Hypothalamus (tissue), 51 donors: ENCODE data around the gene KLHDC4.

ENCODE experiments used
- DNase-seq, 51 donors: peaks; one replicate each; lab custom pipeline; 2025; lab: John Stamatoyannopoulos, UW

Gene KLHDC4

DNA sequence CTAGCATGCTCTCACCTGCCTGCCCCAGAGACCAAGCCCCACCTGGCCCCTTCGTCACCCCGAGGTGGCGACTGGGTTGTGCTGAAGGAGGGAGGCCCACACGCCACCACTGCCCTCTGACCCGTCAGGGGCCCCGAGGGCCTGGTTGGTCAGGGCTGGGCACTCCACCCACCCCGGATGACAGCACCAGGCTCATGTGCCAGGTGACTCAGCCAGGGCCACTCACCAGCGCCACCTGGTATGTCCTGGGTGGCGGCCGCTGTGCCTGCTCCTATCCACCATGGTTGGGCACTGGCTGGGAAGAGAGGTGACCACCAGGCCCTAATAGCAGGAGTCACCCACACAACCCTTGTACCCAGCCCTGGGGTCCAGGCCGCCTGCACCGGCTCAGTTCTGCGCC, 94.6 kb downstream of the KLHDC4 start:
- DNase-seq: no peak

DNA sequence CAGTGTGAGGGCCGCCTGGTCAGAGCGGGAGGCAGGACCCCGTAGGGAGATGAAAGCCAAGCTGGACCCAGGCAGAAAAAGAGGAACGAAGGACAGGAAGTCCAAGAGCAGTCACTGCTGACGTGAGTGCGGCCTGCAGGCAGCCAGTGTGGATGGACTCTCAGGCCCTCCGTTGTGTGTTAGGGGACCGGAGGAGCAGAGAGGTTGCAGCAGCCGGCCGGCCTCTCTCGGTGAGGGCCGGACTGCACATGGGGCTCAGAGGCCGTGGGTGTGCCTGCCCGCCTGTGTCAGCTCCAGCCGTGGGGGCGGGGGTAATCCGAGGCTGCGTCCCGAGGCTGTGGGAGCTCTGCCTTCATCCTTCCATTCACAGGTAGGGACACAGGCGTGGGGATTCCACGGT, 96.1 kb downstream of the KLHDC4 start:
- DNase-seq: no peak

DNA sequence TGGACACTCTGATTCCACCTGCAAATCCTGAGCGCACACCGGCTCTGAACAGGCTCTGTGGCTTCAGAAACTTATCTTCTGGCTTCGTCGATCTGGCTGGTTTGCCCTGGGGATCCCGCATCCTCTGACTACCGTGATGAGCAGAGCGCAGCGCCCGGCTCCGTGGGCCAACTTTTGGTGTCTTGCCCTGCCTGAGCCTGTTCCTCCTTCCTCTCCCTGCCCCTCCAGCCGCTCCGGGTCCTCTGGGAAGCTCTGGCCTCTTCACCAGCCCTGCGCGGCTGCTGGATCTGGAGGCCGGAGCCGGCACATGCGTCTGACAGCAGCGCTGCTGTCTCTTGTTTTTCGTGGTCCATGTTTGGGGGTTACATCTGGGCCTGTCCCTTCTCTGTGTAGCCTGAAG, 97.8 kb downstream of the KLHDC4 start:
- no peak for DNase-seq

DNA sequence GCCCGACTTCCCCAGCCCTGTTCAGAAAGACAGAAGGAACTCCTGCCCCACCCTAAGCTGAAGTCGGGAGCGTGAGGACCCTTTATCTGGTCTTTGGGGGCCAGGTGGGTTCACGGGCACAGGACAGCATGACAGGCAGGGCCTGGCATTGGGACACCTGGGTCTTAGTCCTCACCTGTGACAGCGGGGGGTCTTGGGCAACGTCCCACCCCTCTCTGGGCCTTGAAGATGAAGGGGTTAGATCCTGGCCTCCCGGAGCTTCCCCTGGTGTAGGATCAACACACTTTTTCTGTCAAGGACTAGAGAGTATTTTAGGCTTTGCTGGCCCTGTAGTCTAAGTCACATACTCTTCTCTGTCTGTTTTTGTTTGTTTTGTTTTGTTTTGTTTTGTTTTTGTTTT, 98.3 kb downstream of the KLHDC4 start:
- no peak for DNase-seq

DNA sequence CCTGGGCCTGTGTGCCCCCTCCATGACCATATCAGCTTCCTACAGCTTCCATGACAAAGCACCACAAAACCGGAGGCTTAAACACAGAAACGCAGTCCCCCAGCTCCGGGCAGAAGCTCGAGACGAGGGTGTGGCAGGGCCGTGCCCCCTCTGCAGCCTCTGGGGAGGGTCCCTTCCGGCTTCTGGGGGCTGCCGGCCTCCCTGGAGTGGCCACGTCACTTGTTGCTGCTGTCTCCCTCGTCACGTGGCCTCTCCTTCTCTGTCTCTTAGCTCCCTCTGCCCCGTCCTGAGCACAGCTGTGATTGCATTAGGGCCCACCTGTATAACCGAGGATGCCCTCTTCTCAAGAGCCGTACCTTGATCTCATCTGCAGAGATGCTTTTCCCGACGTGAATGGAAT, 98.9 kb downstream of the KLHDC4 start:
- no peak for DNase-seq

DNA sequence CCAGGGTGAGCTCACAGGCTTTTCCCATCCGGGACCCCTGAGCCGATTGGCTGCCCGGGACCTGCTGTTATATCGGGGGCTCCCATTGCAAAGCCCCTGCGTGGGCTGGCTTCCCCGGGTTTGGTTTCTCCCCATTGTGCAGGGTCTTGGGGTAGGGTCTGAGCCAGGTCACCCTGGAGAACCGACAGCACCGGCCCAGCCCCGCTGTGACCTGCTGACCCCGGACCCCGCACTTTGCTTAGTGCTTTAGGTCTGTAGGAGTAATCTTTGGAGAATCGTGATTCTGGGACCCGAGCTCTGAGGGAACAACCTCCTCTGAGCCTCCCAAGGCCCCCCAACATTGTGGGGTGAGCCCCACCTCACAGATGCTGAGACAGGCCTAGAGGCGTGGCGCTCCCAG, 100.6 kb downstream of the KLHDC4 start:
- no peak for DNase-seq

DNA sequence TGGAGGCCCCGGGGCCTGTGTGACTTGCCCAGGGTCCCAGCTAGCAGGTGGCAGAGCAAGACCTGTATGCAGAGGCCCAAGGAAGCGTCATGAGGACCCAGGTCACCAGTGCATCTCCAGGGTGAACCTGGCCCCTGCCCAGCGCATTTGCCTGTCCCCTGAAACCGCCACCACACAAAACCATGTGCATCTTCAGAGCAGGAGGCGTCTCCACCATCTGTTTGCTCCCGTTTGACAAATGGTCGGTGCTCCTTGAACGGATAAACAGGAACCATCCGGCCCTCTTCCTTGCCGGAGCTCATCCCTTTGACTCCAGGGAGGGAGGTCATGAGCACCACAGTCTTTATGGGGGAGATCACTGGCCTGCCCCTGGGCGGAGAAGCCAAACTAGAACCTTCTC, 101.0 kb downstream of the KLHDC4 start:
- DNase-seq: no peak

DNA sequence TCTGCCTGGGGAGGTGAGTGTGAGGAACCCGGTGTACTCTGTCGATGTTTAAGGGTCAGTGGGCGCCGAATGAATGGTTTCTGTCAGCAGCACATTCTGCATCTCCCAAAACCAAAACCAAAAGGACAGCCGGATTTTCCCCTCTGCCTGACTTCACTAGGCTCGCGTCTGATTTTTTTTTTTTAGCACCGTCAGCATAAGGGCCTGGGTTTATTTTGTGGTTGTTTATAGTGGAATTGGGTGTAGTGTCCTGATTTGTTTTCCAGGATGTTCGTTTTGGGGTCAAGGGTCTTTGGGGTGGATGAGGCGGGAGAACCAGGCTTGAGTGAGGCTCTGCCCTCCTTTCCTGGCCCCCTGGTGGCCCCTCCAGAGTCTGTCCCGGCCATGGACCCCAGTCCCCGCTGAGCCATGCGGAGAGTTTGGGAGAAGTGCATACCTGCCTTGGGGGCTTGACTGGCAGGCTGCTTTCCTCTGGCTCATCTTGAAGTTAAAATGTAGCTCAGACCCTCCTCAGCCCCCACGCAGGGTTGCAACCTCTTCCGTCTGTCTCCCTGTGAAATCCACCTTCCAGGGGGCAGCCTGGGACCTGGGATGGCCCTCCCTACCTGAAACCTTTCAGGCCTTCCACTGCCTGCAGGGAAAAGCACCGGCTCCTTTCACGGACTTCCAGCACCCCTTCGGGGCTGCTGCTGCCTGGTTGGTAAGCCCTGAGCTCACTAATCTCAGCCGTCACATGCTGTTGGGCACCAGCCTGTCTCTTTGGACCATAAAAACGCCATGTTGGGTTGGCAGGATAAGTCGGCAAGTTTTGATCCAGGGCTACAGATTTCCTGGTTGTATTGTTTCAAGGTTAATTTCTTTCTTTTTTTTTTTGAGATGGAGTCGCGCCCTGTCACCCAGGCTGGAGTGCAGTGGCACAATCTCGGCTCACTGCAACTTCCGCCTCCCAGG, 103.3 kb downstream of the KLHDC4 start:
- DNase-seq: no peak

DNA sequence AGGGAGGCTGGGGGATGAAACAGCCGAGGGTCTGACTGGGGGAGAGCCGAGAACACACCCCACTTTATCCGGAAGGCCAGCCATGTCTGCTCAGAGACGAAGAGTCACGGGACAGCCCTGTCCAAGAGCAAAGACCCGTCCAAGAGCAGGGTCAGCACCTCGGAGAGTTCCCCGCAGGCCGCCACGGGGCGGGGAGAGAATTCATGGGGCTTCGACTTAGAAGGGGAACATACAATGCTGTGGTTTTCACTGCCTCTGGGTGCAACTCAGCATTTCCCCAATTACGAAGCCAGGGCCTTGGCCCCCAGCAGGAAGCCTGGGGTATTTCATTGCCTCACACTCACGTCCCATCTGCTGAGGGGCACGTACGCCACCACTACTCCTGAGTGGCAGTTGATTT, 104.2 kb downstream of the KLHDC4 start:
- DNase-seq: peak in 2 of 51 donors; percentile 4

DNA sequence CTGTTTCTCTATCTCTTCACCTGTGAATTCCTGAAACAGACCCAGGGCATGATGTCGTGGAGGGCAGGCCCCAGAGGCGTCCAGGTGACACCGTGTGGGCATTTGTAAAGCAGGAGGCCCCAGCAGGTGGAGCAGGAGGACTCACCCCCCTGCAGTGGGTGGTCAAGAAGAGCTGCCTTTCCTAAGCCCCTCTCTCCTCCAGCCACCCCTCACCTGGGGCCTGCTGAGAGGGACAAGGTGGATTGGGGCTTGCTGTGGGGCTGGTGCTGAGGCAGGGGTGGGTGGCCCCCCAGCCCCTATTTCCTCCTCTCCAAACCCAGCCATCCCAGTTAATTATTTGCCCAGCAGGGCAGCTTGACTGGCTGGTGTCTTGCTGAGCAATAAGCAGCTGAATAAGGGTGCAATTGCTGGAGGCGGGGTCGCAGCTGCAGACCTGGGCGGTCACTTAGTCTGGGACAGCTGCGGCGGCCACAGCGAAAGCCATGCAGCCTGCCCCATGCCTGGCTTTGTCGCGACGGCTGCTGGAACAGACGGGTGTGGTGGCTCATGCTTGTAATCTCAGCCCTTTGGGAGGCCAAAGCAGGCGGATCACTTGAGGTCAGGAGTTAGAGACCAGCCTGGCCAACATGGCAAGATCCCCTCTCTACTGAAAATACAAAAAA, 107.1 kb downstream of the KLHDC4 start:
- DNase-seq: no peak
